Measurements from ENCODE around the gene SEC23B. TPM values are rescaled to one million over a fixed set of nuclear protein-coding genes. Genes with fewer than 3 reads are reported as not detected.
A peak's percentile ranks its signal among the peaks of the same experiment; 100 is the strongest.

SEC23B gene
- total and polyA plus RNA-seq, 2 experiments from 2014 or later, result 27.2 to 66.6 TPM

DNA sequence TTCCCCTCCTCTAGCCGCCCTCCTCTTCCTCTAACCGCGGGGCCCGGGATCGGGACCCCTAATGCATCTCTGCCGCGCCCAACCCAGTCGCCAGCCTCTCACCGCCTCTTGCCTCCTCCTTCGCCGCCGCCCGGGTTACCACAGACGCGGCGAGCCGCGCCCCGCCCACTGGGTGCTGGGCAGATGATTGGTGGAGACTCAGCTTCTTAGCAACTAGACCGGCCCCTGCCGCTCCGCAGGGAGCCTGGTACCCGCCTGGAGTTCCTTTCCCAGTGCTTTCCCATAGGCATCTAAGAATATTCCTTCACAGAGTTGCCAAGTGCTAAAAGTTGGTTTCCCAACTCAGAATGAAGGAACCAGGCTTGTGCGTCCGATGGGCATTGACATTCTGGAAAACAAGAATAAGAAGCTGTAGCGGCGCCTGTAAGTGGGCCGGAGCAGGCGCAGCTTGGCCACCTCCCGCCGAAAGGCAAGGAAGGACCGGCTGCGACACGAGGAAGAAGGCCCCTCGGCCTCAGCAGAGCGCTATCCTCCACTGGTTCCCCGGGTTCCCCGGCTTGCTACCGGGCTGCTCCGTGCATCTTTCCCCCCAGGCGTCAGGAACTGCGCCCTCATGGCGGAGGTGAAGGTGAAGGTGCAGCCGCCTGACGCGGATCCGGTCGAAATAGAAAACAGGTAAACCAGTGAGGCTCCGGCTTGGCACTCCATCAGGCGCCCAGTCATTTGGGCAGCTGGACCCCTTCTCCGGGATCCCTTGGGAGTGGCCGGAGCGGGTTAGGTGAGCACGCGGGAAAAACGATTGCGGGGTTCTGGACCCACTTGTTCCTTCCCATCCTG lies 40.6 kb upstream of the SEC23B start, which contains the start of the genes DZANK1 and POLR3F (continued):
- TF ChIP-seq, protein P1, sequence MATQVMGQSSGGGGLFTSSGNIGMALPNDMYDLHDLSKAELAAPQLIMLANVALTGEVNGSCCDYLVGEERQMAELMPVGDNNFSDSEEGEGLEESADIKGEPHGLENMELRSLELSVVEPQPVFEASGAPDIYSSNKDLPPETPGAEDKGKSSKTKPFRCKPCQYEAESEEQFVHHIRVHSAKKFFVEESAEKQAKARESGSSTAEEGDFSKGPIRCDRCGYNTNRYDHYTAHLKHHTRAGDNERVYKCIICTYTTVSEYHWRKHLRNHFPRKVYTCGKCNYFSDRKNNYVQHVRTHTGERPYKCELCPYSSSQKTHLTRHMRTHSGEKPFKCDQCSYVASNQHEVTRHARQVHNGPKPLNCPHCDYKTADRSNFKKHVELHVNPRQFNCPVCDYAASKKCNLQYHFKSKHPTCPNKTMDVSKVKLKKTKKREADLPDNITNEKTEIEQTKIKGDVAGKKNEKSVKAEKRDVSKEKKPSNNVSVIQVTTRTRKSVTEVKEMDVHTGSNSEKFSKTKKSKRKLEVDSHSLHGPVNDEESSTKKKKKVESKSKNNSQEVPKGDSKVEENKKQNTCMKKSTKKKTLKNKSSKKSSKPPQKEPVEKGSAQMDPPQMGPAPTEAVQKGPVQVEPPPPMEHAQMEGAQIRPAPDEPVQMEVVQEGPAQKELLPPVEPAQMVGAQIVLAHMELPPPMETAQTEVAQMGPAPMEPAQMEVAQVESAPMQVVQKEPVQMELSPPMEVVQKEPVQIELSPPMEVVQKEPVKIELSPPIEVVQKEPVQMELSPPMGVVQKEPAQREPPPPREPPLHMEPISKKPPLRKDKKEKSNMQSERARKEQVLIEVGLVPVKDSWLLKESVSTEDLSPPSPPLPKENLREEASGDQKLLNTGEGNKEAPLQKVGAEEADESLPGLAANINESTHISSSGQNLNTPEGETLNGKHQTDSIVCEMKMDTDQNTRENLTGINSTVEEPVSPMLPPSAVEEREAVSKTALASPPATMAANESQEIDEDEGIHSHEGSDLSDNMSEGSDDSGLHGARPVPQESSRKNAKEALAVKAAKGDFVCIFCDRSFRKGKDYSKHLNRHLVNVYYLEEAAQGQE (IDR thresholded peaks at IDR 0.05; ENCODE audit: unreplicated experiment), result no peak
- TF ChIP-seq POLR2AphosphoS5 (IDR thresholded peaks at IDR 0.05; ENCODE audit: low read depth), result peak; percentile 12
- TF ChIP-seq CREB1 (CRISPR knock-in tag; IDR thresholded peaks at IDR 0.05; ENCODE audit: low read depth), result peak; percentile 60
- no peak for TF ChIP-seq ZNF331 (CRISPR knock-in tag; IDR thresholded peaks at IDR 0.05; ENCODE audit: low read depth)
- no peak for TF ChIP-seq STAT1 (IDR thresholded peaks at IDR 0.05; ENCODE audit: unreplicated experiment)

DNA sequence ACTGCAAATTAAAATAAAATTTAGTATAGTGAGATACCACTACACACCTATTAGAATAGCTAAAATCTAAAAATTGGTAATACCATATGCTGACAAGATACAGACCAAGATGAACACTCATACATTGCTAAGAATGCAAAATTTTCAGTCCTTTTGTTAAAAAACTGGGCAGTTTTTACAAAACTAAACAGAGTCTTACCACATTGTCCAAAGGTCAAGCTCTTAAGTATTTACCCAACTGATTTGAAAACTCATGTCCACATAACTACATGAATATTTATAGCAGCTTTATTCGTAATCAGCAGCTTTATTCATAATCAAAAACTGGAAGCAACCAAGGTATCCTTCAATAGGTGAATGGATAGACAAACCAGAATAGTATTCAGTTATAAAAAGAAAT lies 30.5 kb upstream of the SEC23B start:
- Histone ChIP-seq H3K4me3 (no peak overlapping the region), H2AFZ (no peak overlapping the region), H4K20me1 (replicated peaks; ENCODE audit: insufficient read depth) (0 out of 2 replicates have a peak, but pooled peaks cover 2% of the 10 kb centered on the region), H3K4me2 (no peak overlapping the region), H3K9me2 (ENCODE audit: insufficient read depth) (no peaks in the 10 kb centered on the region), H3F3A (replicated peaks; ENCODE audit: low read depth) (no peaks in the 10 kb centered on the region), H3K4me1 (ENCODE audit: insufficient read depth) (no peaks in the 10 kb centered on the region), H3K36me3 (ENCODE audit: insufficient read depth) (peaks cover 33% of the 10 kb centered on the region; the same call in 1 of the 2 replicates), H3K27ac (ENCODE audit: low read depth) (no peak overlapping the region), H3K27me3 (ENCODE audit: insufficient read depth) (no peaks in the 10 kb centered on the region), H3K79me2 (replicated peaks; ENCODE audit: insufficient read depth) (no peaks in the 10 kb centered on the region)
- peaks cover 52% of the 10 kb centered on the region for H3K36me3 Mint-ChIP-seq (ENCODE audit: low read depth)
- ATAC-seq (no peak), DNase-seq (ENCODE audit: low spot score) (no peak)
- no peak overlapping the region for H3K4me3 Mint-ChIP-seq
- no peaks in the 10 kb centered on the region for H3K4me1 Mint-ChIP-seq
- H3K9me3 Mint-ChIP-seq, result no peaks in the 10 kb centered on the region
- no peak overlapping the region for H3K27ac Mint-ChIP-seq
- no peaks in the 10 kb centered on the region for H3K27me3 Mint-ChIP-seq (ENCODE audit: insufficient read depth, low read depth, poor library complexity)
- TF ChIP-seq, protein P2, sequence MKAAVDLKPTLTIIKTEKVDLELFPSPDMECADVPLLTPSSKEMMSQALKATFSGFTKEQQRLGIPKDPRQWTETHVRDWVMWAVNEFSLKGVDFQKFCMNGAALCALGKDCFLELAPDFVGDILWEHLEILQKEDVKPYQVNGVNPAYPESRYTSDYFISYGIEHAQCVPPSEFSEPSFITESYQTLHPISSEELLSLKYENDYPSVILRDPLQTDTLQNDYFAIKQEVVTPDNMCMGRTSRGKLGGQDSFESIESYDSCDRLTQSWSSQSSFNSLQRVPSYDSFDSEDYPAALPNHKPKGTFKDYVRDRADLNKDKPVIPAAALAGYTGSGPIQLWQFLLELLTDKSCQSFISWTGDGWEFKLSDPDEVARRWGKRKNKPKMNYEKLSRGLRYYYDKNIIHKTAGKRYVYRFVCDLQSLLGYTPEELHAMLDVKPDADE (IDR thresholded peaks at IDR 0.05), result no peak
- TF ChIP-seq ZNF331 (CRISPR knock-in tag; IDR thresholded peaks at IDR 0.05; ENCODE audit: low read depth) (no peak), JUNB (IDR thresholded peaks at IDR 0.05; ENCODE audit: unreplicated experiment) (no peak), EZH2 (IDR thresholded peaks at IDR 0.05; ENCODE audit: low read depth, unreplicated experiment) (no peak), CREB1 (CRISPR knock-in tag; IDR thresholded peaks at IDR 0.05; ENCODE audit: low read depth) (no peak)
- TF ChIP-seq, protein P3, sequence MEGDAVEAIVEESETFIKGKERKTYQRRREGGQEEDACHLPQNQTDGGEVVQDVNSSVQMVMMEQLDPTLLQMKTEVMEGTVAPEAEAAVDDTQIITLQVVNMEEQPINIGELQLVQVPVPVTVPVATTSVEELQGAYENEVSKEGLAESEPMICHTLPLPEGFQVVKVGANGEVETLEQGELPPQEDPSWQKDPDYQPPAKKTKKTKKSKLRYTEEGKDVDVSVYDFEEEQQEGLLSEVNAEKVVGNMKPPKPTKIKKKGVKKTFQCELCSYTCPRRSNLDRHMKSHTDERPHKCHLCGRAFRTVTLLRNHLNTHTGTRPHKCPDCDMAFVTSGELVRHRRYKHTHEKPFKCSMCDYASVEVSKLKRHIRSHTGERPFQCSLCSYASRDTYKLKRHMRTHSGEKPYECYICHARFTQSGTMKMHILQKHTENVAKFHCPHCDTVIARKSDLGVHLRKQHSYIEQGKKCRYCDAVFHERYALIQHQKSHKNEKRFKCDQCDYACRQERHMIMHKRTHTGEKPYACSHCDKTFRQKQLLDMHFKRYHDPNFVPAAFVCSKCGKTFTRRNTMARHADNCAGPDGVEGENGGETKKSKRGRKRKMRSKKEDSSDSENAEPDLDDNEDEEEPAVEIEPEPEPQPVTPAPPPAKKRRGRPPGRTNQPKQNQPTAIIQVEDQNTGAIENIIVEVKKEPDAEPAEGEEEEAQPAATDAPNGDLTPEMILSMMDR (conservative IDR thresholded peaks at IDR 0.05; ENCODE audit: low read depth in 2 of 2), result no peak
- TF ChIP-seq, protein P1 (IDR thresholded peaks at IDR 0.05; ENCODE audit: unreplicated experiment), result no peak

All from GM23338 (cell line).